HepG2 (cell line): Measurements from ENCODE around the gene NFKBIL1. TPM values are rescaled to one million over a fixed set of nuclear protein-coding genes. Genes with fewer than 3 reads are reported as not detected.

ENCODE experiments used
- BCLAF1 ChIP-seq: fragments of 450-650 bp; IDR thresholded peaks from 2 replicates; pipeline ENCODE4 v1.6.1; 2017; ENCODE audit warnings: mild to moderate bottlenecking
- CENPBD1 ChIP-seq: sonication (generic); formaldehyde crosslinking; IDR thresholded peaks from 2 replicates; pipeline ENCODE4 v1.8.0; 2022; ENCODE audit warnings: missing genetic modification reagents, low read depth, mild to moderate bottlenecking, borderline replicate concordance
- HDAC6 ChIP-seq: fragments of 200-600 bp; sonication (generic); IDR thresholded peaks from 2 replicates; pipeline ENCODE4 v1.7.0; 2017; ENCODE audit warnings: mild to moderate bottlenecking, antibody characterized with exemption, low read length, low read depth
- HMGA1 ChIP-seq: sonication (generic); formaldehyde crosslinking; conservative IDR thresholded peaks from 2 replicates; pipeline ENCODE4 v1.4.0; 2020; ENCODE audit warnings: missing genetic modification reagents
- KLF16 ChIP-seq, 2 experiments: sonication (generic) in 1 of 2; formaldehyde crosslinking in 1 of 2; IDR thresholded peaks; 2 replicates each; pipeline versions ENCODE4 v1.6.1 to v1.8.0; 2016 to 2023; ENCODE audit warnings: missing genetic modification reagents in 2 of 2, missing compliant biosample characterization in 1 of 2
- NCOA5 ChIP-seq: sonication (generic); formaldehyde crosslinking; IDR thresholded peaks from 2 replicates; pipeline ENCODE4 v1.4.0; 2020; ENCODE audit warnings: missing genetic modification reagents
- NFIC ChIP-seq: IDR thresholded peaks from 2 replicates; pipeline ENCODE4 v1.6.1; 2012; ENCODE audit warnings: mild to moderate bottlenecking, low read length, inconsistent platforms
- NKX3-1 ChIP-seq: sonication (generic); formaldehyde crosslinking; IDR thresholded peaks from 2 replicates; pipeline ENCODE4 v1.5.0; 2020; ENCODE audit warnings: missing genetic modification reagents
- PPARG ChIP-seq: conservative IDR thresholded peaks from 2 replicates; pipeline ENCODE4 v1.6.1; 2016; ENCODE audit warnings: missing biosample characterization, missing genetic modification reagents
- PRDM4 ChIP-seq: sonication (generic); formaldehyde crosslinking; IDR thresholded peaks from 2 replicates; pipeline ENCODE4 v1.9.0; 2021; ENCODE audit warnings: missing genetic modification reagents, borderline replicate concordance
- PTBP1 ChIP-seq: fragments of 200-400 bp; formaldehyde crosslinking; IDR thresholded peaks from 2 replicates; pipeline ENCODE4 v1.6.1; 2018; ENCODE audit warnings: low read length, low read depth; ENCODE audit not compliant: poor library complexity, severe bottlenecking
- RAD51 ChIP-seq: fragments of 450-650 bp; IDR thresholded peaks from 2 replicates; pipeline ENCODE4 v1.6.1; 2016; ENCODE audit warnings: borderline replicate concordance
- RORA ChIP-seq: sonication (generic); formaldehyde crosslinking; IDR thresholded peaks from 2 replicates; pipeline ENCODE4 v1.5.0; 2020; ENCODE audit warnings: mild to moderate bottlenecking, missing genetic modification reagents, moderate library complexity
- SP2 ChIP-seq: sonication (generic); formaldehyde crosslinking; IDR thresholded peaks from 2 replicates; pipeline ENCODE4 v1.5.1; 2020; ENCODE audit warnings: mild to moderate bottlenecking, missing genetic modification reagents
- ZNF329 ChIP-seq: sonication (generic); formaldehyde crosslinking; IDR thresholded peaks from 2 replicates; pipeline ENCODE4 v1.9.0; 2021; ENCODE audit warnings: low read depth, mild to moderate bottlenecking, missing genetic modification reagents
- ZNF33B ChIP-seq: sonication (generic); formaldehyde crosslinking; IDR thresholded peaks from 2 replicates; pipeline ENCODE4 v1.5.1; 2020; ENCODE audit warnings: mild to moderate bottlenecking, missing genetic modification reagents
- ZNF431 ChIP-seq: sonication (generic); formaldehyde crosslinking; IDR thresholded peaks from 2 replicates; pipeline ENCODE4 v1.9.0; 2022; ENCODE audit warnings: missing genetic modification reagents, low read depth, mild to moderate bottlenecking, borderline replicate concordance
- ZNF546 ChIP-seq: sonication (generic); formaldehyde crosslinking; conservative IDR thresholded peaks from 2 replicates; pipeline ENCODE4 v1.8.1; 2023; ENCODE audit warnings: mild to moderate bottlenecking, missing genetic modification reagents
- ZNF704 ChIP-seq: sonication (generic); formaldehyde crosslinking; IDR thresholded peaks from 2 replicates; pipeline ENCODE4 v1.8.1; 2023; ENCODE audit warnings: mild to moderate bottlenecking, inconsistent platforms, moderate library complexity, missing genetic modification reagents, borderline replicate concordance
- ZNF792 ChIP-seq: IDR thresholded peaks from 2 replicates; pipeline ENCODE4 v1.6.1; 2016
- ZSCAN12 ChIP-seq: sonication (generic); formaldehyde crosslinking; IDR thresholded peaks from 2 replicates; pipeline ENCODE4 v1.9.0; 2021; ENCODE audit warnings: mild to moderate bottlenecking, missing genetic modification reagents
- polyA plus RNA-seq, 8 experiments: library from polyadenylated mRNA; depleted of rRNA in 3 of 8; stranded (reverse) in 7 of 8; unstranded in 1 of 8; fragments of >200 nt; fragmentation: Illumina TruSeq in 4 of 8; extraction: Trizol in 4 of 8; gene quantifications; 2 replicates each; pipeline versions ENCODE4 v1.2.1 to v1.2.3, GENCODE V29; 2011 to 2016; ENCODE audit warnings: low read depth in 4 of 8, missing spikeins in 1 of 8, mixed read lengths in 1 of 8; ENCODE audit not compliant: insufficient read depth in 1 of 8
- total RNA-seq, 5 experiments: library from RNA; depleted of rRNA; stranded (reverse); fragments of >200 nt; fragmentation: Illumina TruSeq; extraction: Trizol; gene quantifications; 2 replicates each; pipeline ENCODE4 v1.2.3, GENCODE V29; 2016; ENCODE audit warnings: low read depth in 1 of 5

Gene NFKBIL1
- total and polyA plus RNA-seq, 2 of the 13 experiments (the other 11 are each of a cell fraction or from before 2014, with no cell fraction given), result 9.7 to 19.5 TPM

- TF ChIP-seq ZNF33B (no peak), ZSCAN12 (CRISPR knock-in tag) (0 out of 2 replicates have a peak, but pooled peaks have one; percentile 59), ZNF329 (CRISPR knock-in tag) (no peak), CENPBD1 (no peak), RAD51 (no peak), NCOA5 (CRISPR knock-in tag) (0 out of 2 replicates have a peak, but pooled peaks have one; percentile 56), ZNF704 (CRISPR knock-in tag) (no peak), PTBP1 (no peak), PRDM4 (CRISPR knock-in tag) (no peak), HMGA1 (no peak), HDAC6 (no peak), NFIC (0 out of 2 replicates have a peak, but pooled peaks have one; percentile 41), RORA (CRISPR knock-in tag) (no peak), NKX3-1 (CRISPR knock-in tag) (peak; percentile 22; the same call in 1 of the 2 replicates), ZNF792 (CRISPR knock-in tag) (no peak), ZNF546 (CRISPR knock-in tag) (peak; percentile 71; the same call in 1 of the 2 replicates), BCLAF1 (no peak), ZNF431 (CRISPR knock-in tag) (peak; percentile 20; the same call in 1 of the 2 replicates), KLF16 (CRISPR knock-in tag; IDR thresholded peaks at IDR 0.05) (peak in 1 of 2 experiments; percentile 63; a peak in 2 of 4 replicates), PPARG (CRISPR knock-in tag) (no peak), SP2 (CRISPR knock-in tag) (no peak)
Observed at GRCh38 chr6:31529329-31530150, 17.9 kb upstream of the NFKBIL1 start (continued).
